Placental pericyte (primary cell): ENCODE data around the gene TBC1D3. TPM values are rescaled to one million over a fixed set of nuclear protein-coding genes. Genes with fewer than 3 reads are reported as not detected.

Source experiments
- small RNA-seq: library from RNA; depleted of rRNA; stranded (forward); fragments of <200 nt; gene quantifications from one replicate; pipeline ENCODE3, GENCODE V24; 2012; ENCODE audit warnings: low replicate concordance
- total RNA-seq: library from RNA; depleted of rRNA; stranded (reverse); fragments of >200 nt; gene quantifications from 2 replicates; pipeline ENCODE4 v1.2.3, GENCODE V29; 2012

TBC1D3 gene
- total RNA-seq, result not detected in 2 replicates

DNA sequence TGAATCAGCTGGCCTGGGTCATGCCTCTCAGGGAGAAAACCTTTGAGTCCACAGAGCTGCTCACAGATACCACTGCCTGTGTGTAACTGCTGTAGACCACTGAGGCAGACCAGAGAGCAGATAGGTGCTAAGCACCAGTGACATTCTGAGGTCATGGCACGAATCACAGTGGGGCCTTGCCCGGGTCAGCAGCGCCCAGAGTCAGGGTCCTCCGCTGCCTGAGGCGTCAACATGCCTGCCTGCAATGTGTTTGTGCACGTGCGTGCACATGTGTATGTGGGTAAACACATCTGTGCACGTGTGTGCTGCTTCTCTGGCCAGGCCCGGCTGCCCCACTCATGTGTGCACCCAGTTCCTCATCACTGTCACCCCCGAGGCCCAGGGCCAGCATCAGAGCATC lies at the start of gene TBC1D3:
Gene TBC1D3, minus strand, starts transcription at position 101 of the 400 bp plus-strand sequence. CDS start 1,526 bp downstream, outside the sequence.

Small RNAs within 50 kb of the gene (small RNA-seq; reads per million reads assigned to genes)
- not detected for gene RF00019
- not detected for gene RNA5SP526

Other genes starting within 250 kb of the TBC1D3 start
- gene TBC1D3L, start 203.5 kb downstream of the TBC1D3 start, total RNA-seq, result 3.1 and 3.3 TPM in 2 replicates
- 0.44 TPM in 1 of 2 replicates, not detected in the other for gene TBC1D3D, start 188.6 kb downstream of the TBC1D3 start, total RNA-seq
- not detected in 2 replicates for gene TBC1D3C, start 123.9 kb downstream of the TBC1D3 start, total RNA-seq
- not detected in 2 replicates for gene TBC1D3E, start 64.6 kb downstream of the TBC1D3 start, total RNA-seq
- gene MRPL45, start 104.6 kb upstream of the TBC1D3 start, total RNA-seq, result 33.6 and 46.4 TPM in 2 replicates
- under 0.01 TPM in 1 of 2 replicates, not detected in the other for gene GPR179, start 151.4 kb upstream of the TBC1D3 start, total RNA-seq
- gene SOCS7, start 159.3 kb upstream of the TBC1D3 start, total RNA-seq, result 15.3 and 16.2 TPM in 2 replicates
- 44.6 and 76.7 TPM in 2 replicates for gene ARHGAP23, start 235.9 kb upstream of the TBC1D3 start, total RNA-seq